Lower lobe of right lung (tissue), 2 donors: Measurements from ENCODE around the gene FHIT. TPM values are rescaled to one million over a fixed set of nuclear protein-coding genes. Genes with fewer than 3 reads are reported as not detected.

Source experiments
- ATAC-seq, 2 donors: fragments of 200-7000 bp; cut with Tn5 transposase; one replicate each; pipeline ENCODE4 v1.9.1; 2020 to 2022; ENCODE audit warnings: mild to moderate bottlenecking in 2 of 2, moderate library complexity in 2 of 2
- DNase-seq: peaks from one replicate; pipeline ENCODE4 v3.0.0-alpha.2; 2020
- H3K27ac ChIP-seq: fragments of 200-600 bp; one replicate; pipeline ENCODE4 v1.8.0; 2022
- H3K27me3 ChIP-seq: fragments of 200-600 bp; one replicate; pipeline ENCODE4 v1.8.0; 2022; ENCODE audit warnings: low read depth
- H3K36me3 ChIP-seq: fragments of 200-600 bp; one replicate; pipeline ENCODE4 v1.8.0; 2022; ENCODE audit warnings: mild to moderate bottlenecking
- H3K4me1 ChIP-seq: fragments of 200-600 bp; one replicate; pipeline ENCODE4 v1.8.0; 2022
- H3K4me3 ChIP-seq: fragments of 200-600 bp; one replicate; pipeline ENCODE4 v1.8.0; 2022; ENCODE audit warnings: mild to moderate bottlenecking
- H3K9me3 ChIP-seq: fragments of 200-600 bp; one replicate; pipeline ENCODE4 v1.8.0; 2022
- intact Hi-C: fragments of 100-400 bp; cut with DNase I; formaldehyde crosslinking; loops from one replicate; pipeline ENCODE4 v1.11.0; 2022
- total RNA-seq: library from RNA; stranded (reverse); fragmentation: NEBNext Ultra II Directional; extraction: Animal tissue kit (Norgen Biotek cat#: 25700); gene quantifications from one replicate; pipeline ENCODE4 v1.2.1, GENCODE V29; 2021
- TF ChIP-seq, protein P1 (sequence below): fragments of 200-600 bp; IDR thresholded peaks from one replicate; pipeline ENCODE4 v1.8.0; 2022; ENCODE audit warnings: antibody characterized with exemption, mild to moderate bottlenecking
- donor health status: DM: no; HTN: yes; CAD: no; lungs with severe emphysema.

FHIT gene
- total RNA-seq, 1 donor from 2014 or later: 10.3 TPM

DNA sequence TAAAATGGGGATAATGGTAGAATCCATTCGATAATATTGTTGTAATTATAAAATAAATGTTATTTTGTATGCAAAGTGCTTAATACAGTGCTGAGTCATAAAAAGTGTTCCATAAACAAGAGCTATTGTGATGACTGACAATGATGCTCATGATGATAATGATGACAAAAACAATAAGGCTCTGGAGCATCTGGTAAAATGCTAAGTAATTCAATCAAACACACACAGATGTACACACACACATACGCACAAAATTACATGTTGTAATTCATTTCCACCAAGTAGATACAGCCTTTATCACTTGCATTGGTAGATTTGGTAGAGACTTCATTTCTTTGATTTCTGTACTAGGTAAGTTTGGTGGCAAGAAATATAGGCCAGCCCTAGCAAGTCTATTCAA, 163.8 kb downstream of the FHIT start:
- H3K9me3 ChIP-seq: no peaks in the 10 kb centered on the region

DNA sequence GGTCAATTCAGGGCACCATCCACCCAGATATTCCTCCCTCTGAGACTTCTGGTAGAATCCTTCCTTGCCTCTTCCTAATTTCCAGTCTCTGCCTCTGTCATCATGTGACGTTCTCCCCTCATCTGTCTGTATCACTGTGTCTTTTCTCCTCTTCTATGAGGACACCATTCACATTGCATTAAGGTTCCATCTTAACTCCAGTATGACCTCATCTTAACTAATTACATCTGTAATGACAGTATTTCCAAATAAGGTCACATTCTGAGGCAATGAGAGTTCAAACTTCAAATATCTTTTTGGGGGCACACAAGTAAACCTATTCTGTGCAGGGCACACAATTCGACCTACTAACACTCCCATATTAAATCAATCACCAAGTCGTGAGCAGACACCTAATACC, 169.7 kb downstream of the FHIT start:
- intact Hi-C loops: no loop called here
- ATAC-seq (no peak), DNase-seq (no peak)
- Histone ChIP-seq H3K9me3 (no peaks in the 10 kb centered on the region), H3K27me3 (no peaks in the 10 kb centered on the region), H3K36me3 (no peaks in the 10 kb centered on the region), H3K4me1 (no peaks in the 10 kb centered on the region), H3K27ac (no peak overlapping the region), H3K4me3 (no peak overlapping the region)
- TF ChIP-seq, protein P1, sequence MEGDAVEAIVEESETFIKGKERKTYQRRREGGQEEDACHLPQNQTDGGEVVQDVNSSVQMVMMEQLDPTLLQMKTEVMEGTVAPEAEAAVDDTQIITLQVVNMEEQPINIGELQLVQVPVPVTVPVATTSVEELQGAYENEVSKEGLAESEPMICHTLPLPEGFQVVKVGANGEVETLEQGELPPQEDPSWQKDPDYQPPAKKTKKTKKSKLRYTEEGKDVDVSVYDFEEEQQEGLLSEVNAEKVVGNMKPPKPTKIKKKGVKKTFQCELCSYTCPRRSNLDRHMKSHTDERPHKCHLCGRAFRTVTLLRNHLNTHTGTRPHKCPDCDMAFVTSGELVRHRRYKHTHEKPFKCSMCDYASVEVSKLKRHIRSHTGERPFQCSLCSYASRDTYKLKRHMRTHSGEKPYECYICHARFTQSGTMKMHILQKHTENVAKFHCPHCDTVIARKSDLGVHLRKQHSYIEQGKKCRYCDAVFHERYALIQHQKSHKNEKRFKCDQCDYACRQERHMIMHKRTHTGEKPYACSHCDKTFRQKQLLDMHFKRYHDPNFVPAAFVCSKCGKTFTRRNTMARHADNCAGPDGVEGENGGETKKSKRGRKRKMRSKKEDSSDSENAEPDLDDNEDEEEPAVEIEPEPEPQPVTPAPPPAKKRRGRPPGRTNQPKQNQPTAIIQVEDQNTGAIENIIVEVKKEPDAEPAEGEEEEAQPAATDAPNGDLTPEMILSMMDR: no peak

More for the DNA sequence above, 163.8 kb downstream of the FHIT start:
- no peaks in the 10 kb centered on the region for H3K27me3 ChIP-seq
- TF ChIP-seq, protein P1: no peak
- H3K27ac ChIP-seq: no peak overlapping the region
- no peaks in the 10 kb centered on the region for H3K36me3 ChIP-seq
- ATAC-seq (no peak), DNase-seq (no peak)
- H3K4me3 ChIP-seq: no peak overlapping the region
- intact Hi-C loops: no loop called here
- no peaks in the 10 kb centered on the region for H3K4me1 ChIP-seq

DNA sequence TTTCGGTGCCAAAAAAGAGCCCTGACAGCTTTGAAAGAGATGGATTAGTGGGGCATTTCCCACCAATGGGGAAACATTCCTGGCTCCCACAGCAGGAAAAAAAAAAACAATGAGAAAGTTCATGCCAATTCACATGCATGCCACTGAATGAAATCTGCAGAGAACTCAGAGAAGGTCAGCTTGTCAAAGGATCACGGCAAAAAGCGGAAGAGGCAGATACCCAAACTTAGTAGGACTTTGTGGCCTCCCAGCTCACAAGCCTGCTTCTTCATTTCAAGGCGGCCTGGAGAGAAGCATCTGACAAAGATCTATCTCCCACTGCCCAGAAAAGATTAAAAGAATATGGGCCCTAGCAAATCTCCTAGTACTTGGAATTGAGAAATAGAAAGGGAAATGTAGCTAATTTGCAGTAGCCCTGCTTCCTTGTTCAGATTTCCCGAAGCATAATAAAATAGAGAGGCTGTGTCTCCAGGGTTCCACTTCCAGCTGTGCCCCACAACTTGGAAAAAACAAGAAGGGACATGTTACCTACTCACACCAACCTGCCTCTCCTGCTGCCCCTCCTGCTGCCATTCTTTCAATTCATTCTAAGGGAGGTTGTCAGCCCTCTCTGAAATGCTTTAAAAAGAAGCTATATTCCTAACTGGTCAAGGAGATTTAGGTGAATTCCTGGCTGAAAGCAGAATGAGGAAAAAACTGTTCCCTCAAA, 170.4 kb downstream of the FHIT start:
- ATAC-seq: no peak
- TF ChIP-seq, protein P1: no peak
- Histone ChIP-seq H3K36me3 (no peaks in the 10 kb centered on the region), H3K9me3 (no peaks in the 10 kb centered on the region), H3K27me3 (no peaks in the 10 kb centered on the region), H3K4me1 (no peaks in the 10 kb centered on the region), H3K4me3 (no peak overlapping the region), H3K27ac (no peak overlapping the region)
- intact Hi-C loops: no loop called here
- no peak for DNase-seq

DNA sequence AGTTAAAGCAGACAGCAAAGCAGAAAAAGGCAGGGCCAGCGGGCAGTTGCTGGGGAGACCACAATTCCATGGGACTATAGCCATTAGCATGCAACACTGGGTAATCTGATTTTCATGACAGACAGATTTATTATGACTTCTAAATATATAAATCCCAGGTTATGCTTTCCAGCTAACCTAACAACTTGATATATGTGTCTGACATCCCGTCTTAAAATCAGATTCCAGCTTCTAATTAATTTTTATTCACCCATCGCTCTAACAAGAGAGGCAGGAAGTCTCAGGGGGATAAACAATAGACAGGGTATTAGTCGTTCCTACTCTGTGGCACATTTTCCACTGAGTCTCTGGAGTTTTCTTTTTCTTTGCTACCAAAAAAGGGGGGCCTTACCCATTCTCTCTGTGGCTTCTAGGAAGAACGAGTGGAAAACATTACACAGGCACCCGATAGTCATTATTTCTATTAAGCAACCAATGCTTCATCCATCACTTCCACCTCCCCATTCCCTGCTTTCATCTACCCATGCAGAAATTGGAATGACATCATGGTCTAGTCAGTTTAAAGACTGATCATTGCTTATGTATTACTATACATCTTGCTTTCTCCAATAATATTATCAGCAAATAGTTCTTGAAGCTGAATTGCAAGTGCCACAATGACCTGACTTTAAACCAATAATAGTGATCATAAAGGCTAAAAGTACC, 173.1 kb downstream of the FHIT start:
- no peaks in the 10 kb centered on the region for H3K36me3 ChIP-seq
- DNase-seq: no peak
- intact Hi-C loops: no loop called here

GRCh38 chr3:61077551-61077950, 173.7 kb downstream of the FHIT start:
- Histone ChIP-seq H3K27me3 (no peaks in the 10 kb centered on the region), H3K9me3 (no peaks in the 10 kb centered on the region), H3K4me3 (no peak overlapping the region), H3K4me1 (no peaks in the 10 kb centered on the region), H3K27ac (no peak overlapping the region), H3K36me3 (no peaks in the 10 kb centered on the region)
- TF ChIP-seq, protein P1: no peak
- intact Hi-C loops: no loop called here
- DNase-seq (no peak), ATAC-seq (no peak)

More for the DNA sequence above, 173.1 kb downstream of the FHIT start:
- H3K27ac ChIP-seq: no peak overlapping the region
- no peaks in the 10 kb centered on the region for H3K27me3 ChIP-seq
- no peaks in the 10 kb centered on the region for H3K9me3 ChIP-seq
- no peak overlapping the region for H3K4me3 ChIP-seq
- no peaks in the 10 kb centered on the region for H3K4me1 ChIP-seq
- ATAC-seq: no peak
- TF ChIP-seq, protein P1: no peak
